Mesodermal cell (in vitro differentiated cells): Measurements from ENCODE around the gene ANKRD44.

Source experiments
- H3K27ac ChIP-seq: 2 replicates; pipeline ENCODE4 v1.7.0; 2013; ENCODE audit warnings: mild to moderate bottlenecking, low read depth, low read length, moderate library complexity; ENCODE audit not compliant: severe bottlenecking
- H3K36me3 ChIP-seq: 2 replicates; pipeline ENCODE4 v1.7.1; 2013; ENCODE audit warnings: mild to moderate bottlenecking, low read length, moderate library complexity; ENCODE audit not compliant: control insufficient read depth, insufficient read depth
- H3K4me1 ChIP-seq: one replicate; pipeline ENCODE4 v1.7.1; 2013; ENCODE audit warnings: mild to moderate bottlenecking, low read length; ENCODE audit not compliant: insufficient read depth, control insufficient read depth, poor library complexity, severe bottlenecking
- H3K4me3 ChIP-seq: 2 replicates; pipeline ENCODE4 v1.7.0; 2013; ENCODE audit warnings: low read length, control low read depth, mild to moderate bottlenecking; ENCODE audit not compliant: insufficient read depth, poor library complexity, severe bottlenecking; ENCODE audit errors: extremely low read depth
- H3K9me3 ChIP-seq: 2 replicates; pipeline ENCODE4 v1.7.1; 2013; ENCODE audit warnings: mild to moderate bottlenecking, low read length, moderate library complexity; ENCODE audit not compliant: control insufficient read depth
- WGBS, 2 experiments: methylation state at CpG; one replicate each; pipeline ENCODE4 v1.1.5; 2013; ENCODE audit warnings: missing lambda C conversion rate in 2 of 2; ENCODE audit not compliant: insufficient coverage in 2 of 2; 5-methylcytosine and 5-hydroxymethylcytosine counted together

The ANKRD44 gene

GRCh38 chr2:197274349-197274748 is 36.2 kb downstream of the ANKRD44 start:
- Histone ChIP-seq H3K9me3 (no peaks in the 10 kb centered on the region), H3K4me3 (no peak overlapping the region), H3K36me3 (no peaks in the 10 kb centered on the region), H3K4me1 (no peaks in the 10 kb centered on the region), H3K27ac (no peak overlapping the region)
- 66 to 78% methylated on average over 4 to 5 of the region's 6 CpGs for WGBS, 2 experiments

- H3K4me1 ChIP-seq, result no peaks in the 10 kb centered on the region
- no peaks in the 10 kb centered on the region for H3K9me3 ChIP-seq
- no peak overlapping the region for H3K27ac ChIP-seq
- H3K36me3 ChIP-seq, result no peaks in the 10 kb centered on the region
- no peak overlapping the region for H3K4me3 ChIP-seq
- WGBS, 2 experiments, result 97% methylated on average over 3 to 4 of the region's 4 CpGs
These were observed 37.1 kb downstream of the ANKRD44 start for GRCh38 chr2:197273485-197273884.

GRCh38 chr2:197270601-197271000 is 40.0 kb downstream of the ANKRD44 start:
- Histone ChIP-seq H3K27ac (no peak overlapping the region), H3K4me3 (no peak overlapping the region), H3K36me3 (no peaks in the 10 kb centered on the region), H3K9me3 (no peaks in the 10 kb centered on the region), H3K4me1 (no peaks in the 10 kb centered on the region)
- 98 to 100% methylated on average over 2 to 3 of the region's 3 CpGs for WGBS, 2 experiments

- H3K9me3 ChIP-seq, result no peaks in the 10 kb centered on the region
- H3K4me1 ChIP-seq, result no peaks in the 10 kb centered on the region
- H3K4me3 ChIP-seq, result no peak overlapping the region
- H3K36me3 ChIP-seq, result no peaks in the 10 kb centered on the region
- H3K27ac ChIP-seq, result no peak overlapping the region
These were observed 40.8 kb downstream of the ANKRD44 start for GRCh38 chr2:197269815-197270214.

- Histone ChIP-seq H3K4me3 (no peak overlapping the region), H3K27ac (no peak overlapping the region), H3K9me3 (no peaks in the 10 kb centered on the region), H3K36me3 (no peaks in the 10 kb centered on the region), H3K4me1 (peaks cover 6% of the 10 kb centered on the region)
- WGBS, 2 experiments, result 87 to 96% methylated on average over 3 to 4 of the region's 7 CpGs
These were observed 41.6 kb downstream of the ANKRD44 start for GRCh38 chr2:197268786-197269584.

DNA sequence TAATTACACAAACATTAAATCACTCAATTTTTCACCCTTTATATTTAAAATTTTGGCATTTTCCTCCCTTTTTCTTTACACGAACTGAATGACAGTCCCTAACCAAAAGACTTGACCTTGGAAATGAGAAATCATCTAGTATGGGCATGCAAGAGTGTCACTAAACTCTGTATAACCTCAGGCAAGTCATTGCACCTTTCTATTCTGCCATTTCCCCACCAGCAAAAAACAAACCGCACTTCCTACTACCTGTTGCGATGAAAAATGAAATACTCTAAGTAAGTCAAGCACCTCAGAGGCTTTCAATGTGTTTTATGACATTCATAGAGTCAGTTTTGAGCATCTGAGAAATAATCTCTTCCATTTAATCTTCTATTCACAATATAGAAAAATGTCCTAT is 44.1 kb downstream of the ANKRD44 start:
- Histone ChIP-seq H3K4me3 (no peak overlapping the region), H3K4me1 (peaks cover 16% of the 10 kb centered on the region), H3K9me3 (no peaks in the 10 kb centered on the region), H3K36me3 (no peaks in the 10 kb centered on the region), H3K27ac (no peak overlapping the region)
- 92 to 96% methylated on average over 2 to 3 of the region's 3 CpGs for WGBS, 2 experiments

DNA sequence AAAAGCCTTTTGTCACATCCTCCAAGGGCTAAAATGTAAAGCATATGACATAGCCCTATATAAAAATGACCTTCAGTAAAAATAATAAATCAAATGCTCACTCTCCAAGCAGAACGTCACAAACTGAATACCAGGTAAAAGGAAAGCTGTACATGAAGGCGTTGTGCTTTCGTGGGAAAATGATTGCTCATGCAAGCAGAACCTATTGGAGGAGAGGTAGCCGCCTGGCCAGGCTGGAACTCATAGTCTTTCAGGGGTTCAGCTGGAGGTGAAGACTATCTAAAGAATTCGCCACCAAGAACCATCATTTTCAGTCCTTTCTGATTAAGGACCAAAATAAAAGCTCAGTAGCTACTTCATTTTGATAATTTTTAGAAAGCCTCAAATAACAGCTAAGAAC is 44.7 kb downstream of the ANKRD44 start:
- H3K36me3 ChIP-seq, result no peaks in the 10 kb centered on the region
- peaks cover 16% of the 10 kb centered on the region for H3K4me1 ChIP-seq
- no peak overlapping the region for H3K27ac ChIP-seq
- 79 to 93% methylated on average over 3 of the region's 5 CpGs for WGBS, 2 experiments
- no peak overlapping the region for H3K4me3 ChIP-seq
- no peaks in the 10 kb centered on the region for H3K9me3 ChIP-seq

- no peak overlapping the region for H3K4me3 ChIP-seq
- no peaks in the 10 kb centered on the region for H3K36me3 ChIP-seq
- 93 to 97% methylated on average over 3 of the region's 4 CpGs for WGBS, 2 experiments
These were observed 45.5 kb downstream of the ANKRD44 start for GRCh38 chr2:197265036-197265435.

DNA sequence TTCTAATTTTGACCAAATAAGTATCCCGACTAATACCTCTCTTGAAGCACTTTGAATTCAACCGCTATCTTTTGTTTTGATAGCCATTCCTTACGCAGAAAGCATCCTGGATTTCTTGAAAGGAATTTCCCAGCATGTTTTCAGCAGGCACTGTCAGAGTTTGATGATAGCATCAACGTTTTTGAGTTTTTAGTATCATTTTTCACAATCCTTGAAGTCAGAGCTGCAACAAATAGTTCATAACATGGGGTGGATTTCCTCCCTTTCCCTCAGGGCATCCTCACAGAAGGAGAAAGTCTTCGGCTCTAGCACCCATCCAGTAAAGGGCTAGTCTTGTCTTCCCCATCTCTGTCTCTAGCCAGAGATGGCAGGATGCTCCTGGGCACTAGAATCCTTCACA is 46.2 kb downstream of the ANKRD44 start:
- Histone ChIP-seq H3K27ac (no peak overlapping the region), H3K9me3 (no peaks in the 10 kb centered on the region), H3K36me3 (no peaks in the 10 kb centered on the region), H3K4me1 (peaks cover 16% of the 10 kb centered on the region), H3K4me3 (no peak overlapping the region)
- WGBS, 2 experiments, result 88 to 93% methylated on average over 2 to 4 of the region's 5 CpGs

More at GRCh38 chr2:197265036-197265435, 45.5 kb downstream of the ANKRD44 start:
- Histone ChIP-seq H3K27ac (no peak overlapping the region), H3K9me3 (no peaks in the 10 kb centered on the region), H3K4me1 (peaks cover 16% of the 10 kb centered on the region)

DNA sequence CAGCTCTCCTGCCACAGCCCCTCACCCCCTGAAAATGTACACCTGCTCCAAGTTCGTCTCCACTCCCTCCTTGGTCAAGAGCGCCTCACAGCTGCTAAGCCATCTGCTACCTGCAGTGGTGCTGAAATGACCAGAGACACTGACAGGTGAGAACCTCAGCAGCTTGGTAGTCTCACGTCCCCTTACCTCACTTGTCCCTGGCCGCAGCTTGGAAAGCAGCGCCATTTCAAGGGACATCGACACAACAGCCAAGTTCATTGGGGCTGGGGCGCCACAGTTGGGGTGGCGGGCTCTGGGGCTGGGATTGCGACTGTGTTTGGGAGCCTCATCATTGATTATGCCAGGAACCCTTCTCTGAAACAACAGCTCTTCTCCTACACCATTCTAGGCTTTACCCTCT is 47.5 kb downstream of the ANKRD44 start:
- peaks cover 16% of the 10 kb centered on the region for H3K4me1 ChIP-seq

DNA sequence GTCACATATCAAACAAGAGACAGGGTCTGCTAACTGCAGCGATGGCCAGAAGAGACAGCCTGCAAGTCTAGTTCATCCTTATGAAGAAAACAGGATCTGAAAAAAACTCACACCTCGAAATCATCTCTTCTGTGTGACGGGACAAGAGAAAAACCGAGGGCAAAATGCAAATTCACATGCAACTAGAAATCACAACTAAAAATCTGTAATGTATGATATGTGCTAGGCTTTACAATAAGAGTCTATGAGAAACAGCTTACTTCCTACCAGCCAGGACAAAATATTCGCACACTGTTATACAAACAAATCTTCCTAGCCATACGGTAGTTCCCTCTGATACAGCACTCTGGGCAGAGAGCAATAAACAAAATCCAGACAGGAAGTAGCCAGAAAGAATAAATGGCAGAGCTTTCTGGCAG is 48.8 kb downstream of the ANKRD44 start:
- WGBS, 2 experiments, result no CpG with 5 or more reads among the region's 6 CpGs
- Histone ChIP-seq H3K36me3 (no peaks in the 10 kb centered on the region), H3K4me1 (peaks cover 19% of the 10 kb centered on the region), H3K4me3 (no peak overlapping the region), H3K9me3 (no peaks in the 10 kb centered on the region), H3K27ac (no peak overlapping the region)

More for the DNA sequence above, 47.5 kb downstream of the ANKRD44 start:
- Histone ChIP-seq H3K4me3 (no peak overlapping the region), H3K36me3 (no peaks in the 10 kb centered on the region), H3K9me3 (no peaks in the 10 kb centered on the region), H3K27ac (no peak overlapping the region)
- 87 to 97% methylated on average over 9 of the region's 9 CpGs for whole genome bisulfite sequencing, 2 experiments
